ENCODE measurements around the gene PCDHA1. TPM values are rescaled to one million over a fixed set of nuclear protein-coding genes. Genes with fewer than 3 reads are reported as not detected.
"Not testable (repeated sequence)": the region's sequence is repeated elsewhere in the genome, so short reads cannot be mapped to it uniquely, and the experiment has no call there.

The PCDHA1 gene
- polyA plus RNA-seq, 1 of the 3 experiments (the other 2 are of a cell fraction), result 0.16 TPM

- peak; percentile 65 for DNase-seq
- CTCF ChIA-PET, result interaction anchor here (0.6 to 5.0 kb wide), 39 partner anchors 8 to 416 kb away, joined by 3 to 52 read pairs (median 4); partner anchors contain the start of genes PCDHA1, PCDHA2, PCDHA5 and PCDHA6
- Histone ChIP-seq H3K4me1 (ENCODE audit: control insufficient read depth in 1 of 2, insufficient read depth in 2 of 2, low read depth in 1 of 2, low read length in 1 of 2) (no peaks in the 10 kb centered on the region; a peak in 2 of 4 replicates), H3K4me3 (ENCODE audit: low read depth in 2 of 2, low read length in 1 of 2) (peak within 1 kb of the TSS; percentile 63), H3K79me2 (ENCODE audit: insufficient read depth) (no peaks in the 10 kb centered on the region), H3K36me3 (replicated peaks in 1 of 2; ENCODE audit: control insufficient read depth in 1 of 2, insufficient read depth in 2 of 2, low read length in 1 of 2) (no peaks in the 10 kb centered on the region), H3K9me3 (no peaks in the 10 kb centered on the region), H3K9me2 (no peaks in the 10 kb centered on the region), H3K27me3 (ENCODE audit: insufficient read depth) (no peaks in the 10 kb centered on the region), H3K9ac (peak within 1 kb of the TSS; percentile 69), H3K4me2 (peak within 1 kb of the TSS; percentile 75), H3F3A (replicated peaks; ENCODE audit: insufficient read depth) (no peaks in the 10 kb centered on the region), H2AFZ (ENCODE audit: low read depth) (peak within 1 kb of the TSS; percentile 90; the same call in 1 of the 2 replicates), H4K20me1 (ENCODE audit: insufficient read depth) (no peaks in the 10 kb centered on the region), H3K27ac (ENCODE audit: low read depth in 2 of 2, low read length in 1 of 2) (peak within 1 kb of the TSS in 1 of 2 experiments; percentile 77; a peak in 2 of 4 replicates)
- WGBS (ENCODE audit: low lambda C conversion rate), result 37% methylated on average over 30 of the region's 47 CpGs
- TF ChIP-seq RAD21 (IDR thresholded peaks at IDR 0.05; ENCODE audit: low read length), result peak; percentile 69
- peak; percentile 45 for TF ChIP-seq SMC3 (IDR thresholded peaks at IDR 0.05; ENCODE audit: low read depth, low read length)
- TF ChIP-seq RCOR1 (IDR thresholded peaks at IDR 0.05; ENCODE audit: low read length), result no peak
- TF ChIP-seq TCF12 (IDR thresholded peaks at IDR 0.05), result no peak
- no peak for TF ChIP-seq FOSL2 (IDR thresholded peaks at IDR 0.05; ENCODE audit: borderline replicate concordance, low read depth)
- TF ChIP-seq EP300 (IDR thresholded peaks at IDR 0.05; ENCODE audit: borderline replicate concordance in 1 of 2, low read depth in 1 of 2, low read length in 1 of 2), result no peak
- TF ChIP-seq CTCF (IDR thresholded peaks at IDR 0.05), result peak; percentile 63
- POLR2A ChIA-PET, result interaction anchor here (0.6 kb wide), 1 partner anchor 301 kb away, joined by 4 read pairs; no protein-coding TSS in a partner anchor
Measured at GRCh38 chr5:140806834-140807775, 21.2 kb downstream of the PCDHA1 start, which contains the start of gene PCDHA4. Gene PCDHA4, plus strand, starts transcription at chr5:140807068.

GRCh38 chr5:140808241-140808888, 22.4 kb downstream of the PCDHA1 start:
- not testable (repeated sequence) for H3K36me3 ChIP-seq (replicated peaks in 1 of 2; ENCODE audit: control insufficient read depth in 1 of 2, insufficient read depth in 2 of 2, low read length in 1 of 2); H3K9me2 ChIP-seq; H3K79me2 ChIP-seq (ENCODE audit: insufficient read depth); H3K4me2 ChIP-seq; H3K27me3 ChIP-seq (ENCODE audit: insufficient read depth); H2AFZ ChIP-seq (ENCODE audit: low read depth); H3K4me3 ChIP-seq (ENCODE audit: low read depth in 2 of 2, low read length in 1 of 2); H3K9me3 ChIP-seq; DNase-seq; H3K4me1 ChIP-seq (ENCODE audit: control insufficient read depth in 1 of 2, insufficient read depth in 2 of 2, low read depth in 1 of 2, low read length in 1 of 2); H4K20me1 ChIP-seq (ENCODE audit: insufficient read depth); H3F3A ChIP-seq (replicated peaks; ENCODE audit: insufficient read depth); H3K27ac ChIP-seq (ENCODE audit: low read depth in 2 of 2, low read length in 1 of 2); H3K9ac ChIP-seq
- WGBS (ENCODE audit: low lambda C conversion rate), result 91% methylated on average over 49 of the region's 62 CpGs
- ChIA-PET CTCF (interaction anchor here (0.6 to 5.0 kb wide), 28 partner anchors 7 to 415 kb away, joined by 3 to 52 read pairs (median 4); partner anchors contain the start of genes PCDHA1, PCDHA2, PCDHA5 and PCDHA8), POLR2A (interaction anchor here (0.6 kb wide), 1 partner anchor 300 kb away, joined by 4 read pairs; no protein-coding TSS in a partner anchor)
